H9 (cell line): ENCODE measurements around the gene F8. TPM values are rescaled to one million over a fixed set of nuclear protein-coding genes. Genes with fewer than 3 reads are reported as not detected.

Source experiments
- DNase-seq: peaks from one replicate; pipeline ENCODE4 v3.0.0-alpha.2; 2017
- H2AFZ ChIP-seq: one replicate; pipeline ENCODE4 v1.6.1; 2013; ENCODE audit warnings: mild to moderate bottlenecking, low read length, control low read depth, moderate library complexity
- H2AK5ac ChIP-seq: 2 replicates; pipeline ENCODE4 v1.6.1; 2013; ENCODE audit warnings: low read length, control low read depth, mixed read lengths; ENCODE audit not compliant: insufficient read length
- H2BK120ac ChIP-seq: one replicate; pipeline ENCODE4 v1.6.1; 2013; ENCODE audit warnings: low read depth, mild to moderate bottlenecking, low read length, control low read depth, inconsistent platforms; ENCODE audit not compliant: poor library complexity, severe bottlenecking
- H2BK12ac ChIP-seq: 2 replicates; pipeline ENCODE4 v1.6.1; 2013; ENCODE audit warnings: low read length, control low read depth, mixed read lengths, low read depth; ENCODE audit not compliant: insufficient read length
- H2BK15ac ChIP-seq: 2 replicates; pipeline ENCODE4 v1.6.1; 2013; ENCODE audit warnings: low read depth, low read length, control low read depth
- H2BK20ac ChIP-seq: one replicate; pipeline ENCODE4 v1.6.1; 2013; ENCODE audit warnings: low read depth, mild to moderate bottlenecking, low read length, control low read depth, inconsistent platforms; ENCODE audit not compliant: poor library complexity, severe bottlenecking
- H2BK5ac ChIP-seq: 2 replicates; pipeline ENCODE4 v1.6.1; 2013; ENCODE audit warnings: low read length, control low read depth, mixed read lengths; ENCODE audit not compliant: insufficient read length
- H3K14ac ChIP-seq: 2 replicates; pipeline ENCODE4 v1.6.1; 2013; ENCODE audit warnings: low read length, control low read depth; ENCODE audit not compliant: insufficient read depth
- H3K18ac ChIP-seq: 2 replicates; pipeline ENCODE4 v1.6.1; 2013; ENCODE audit warnings: low read depth, mild to moderate bottlenecking, mixed read lengths, low read length, control low read depth; ENCODE audit not compliant: insufficient read length
- H3K23ac ChIP-seq: 2 replicates; pipeline ENCODE4 v1.6.1; 2013; ENCODE audit warnings: low read length, control low read depth, mixed read lengths, low read depth; ENCODE audit not compliant: insufficient read length
- H3K23me2 ChIP-seq: 2 replicates; pipeline ENCODE4 v1.6.1; 2013; ENCODE audit warnings: low read depth, mild to moderate bottlenecking, mixed read lengths, low read length, control low read depth; ENCODE audit not compliant: insufficient read length, poor library complexity, severe bottlenecking
- H3K27ac ChIP-seq: 2 replicates; pipeline ENCODE4 v1.5.1; 2013; ENCODE audit warnings: low read length, control low read depth, mixed read lengths, low read depth; ENCODE audit not compliant: insufficient read length
- H3K27me3 ChIP-seq: 2 replicates; pipeline ENCODE4 v1.6.1; 2013; ENCODE audit warnings: low read length, control low read depth, inconsistent platforms; ENCODE audit not compliant: insufficient read depth
- H3K4ac ChIP-seq: 2 replicates; pipeline ENCODE4 v1.6.1; 2013; ENCODE audit warnings: low read depth, mild to moderate bottlenecking, control low read depth, inconsistent platforms, low read length, moderate library complexity
- H3K4me1 ChIP-seq: 2 replicates; pipeline ENCODE4 v1.6.1; 2013; ENCODE audit warnings: low read length, control low read depth, inconsistent platforms; ENCODE audit not compliant: insufficient read depth
- H3K4me2 ChIP-seq: 2 replicates; pipeline ENCODE4 v1.6.1; 2013; ENCODE audit warnings: low read length, control low read depth, mixed read lengths; ENCODE audit not compliant: insufficient read length, insufficient read depth
- H3K56ac ChIP-seq: 2 replicates; pipeline ENCODE4 v1.6.1; 2013; ENCODE audit warnings: low read depth, mild to moderate bottlenecking, mixed read lengths, low read length, control low read depth; ENCODE audit not compliant: insufficient read length
- H3K79me1 ChIP-seq: 2 replicates; pipeline ENCODE4 v1.6.1; 2013; ENCODE audit warnings: low read depth, mild to moderate bottlenecking, moderate library complexity, low read length, control low read depth, inconsistent platforms; ENCODE audit not compliant: insufficient read depth, poor library complexity, severe bottlenecking
- H3K79me2 ChIP-seq: 2 replicates; pipeline ENCODE4 v1.6.1; 2013; ENCODE audit warnings: low read length, control low read depth, inconsistent platforms; ENCODE audit not compliant: insufficient read depth
- H3K9ac ChIP-seq: 2 replicates; pipeline ENCODE4 v1.6.1; 2013; ENCODE audit warnings: low read length, control low read depth, mixed read lengths; ENCODE audit not compliant: insufficient read length; ENCODE audit errors: extremely low read depth
- H3K9me3 ChIP-seq: one replicate; pipeline ENCODE4 v1.6.1; 2013; ENCODE audit warnings: low read depth, low read length, inconsistent platforms; ENCODE audit not compliant: control insufficient read depth
- H3T11ph ChIP-seq: one replicate; pipeline ENCODE4 v1.6.1; 2013; ENCODE audit warnings: mild to moderate bottlenecking, low read length, control low read depth, inconsistent platforms
- H4K20me1 ChIP-seq: one replicate; pipeline ENCODE4 v1.6.1; 2013; ENCODE audit not compliant: control insufficient read depth, insufficient read length, insufficient read depth
- H4K5ac ChIP-seq: 2 replicates; pipeline ENCODE4 v1.6.1; 2013; ENCODE audit warnings: low read depth, mild to moderate bottlenecking, mixed read lengths, low read length, control low read depth; ENCODE audit not compliant: insufficient read length
- H4K8ac ChIP-seq: replicated peaks from 2 replicates; pipeline ENCODE4 v1.6.1; 2013; ENCODE audit warnings: low read length, control low read depth, mixed read lengths, low read depth; ENCODE audit not compliant: insufficient read length
- H4K91ac ChIP-seq: 2 replicates; pipeline ENCODE4 v1.6.1; 2013; ENCODE audit warnings: low read depth, mild to moderate bottlenecking, moderate library complexity, mixed read lengths, low read length, control low read depth; ENCODE audit not compliant: insufficient read length
- H3K27ac Mint-ChIP-seq, 3 experiments: 2 replicates in 2 of 3; 3 replicates in 1 of 3; pipeline ENCODE4 v1.8.0; 2020 to 2021; ENCODE audit warnings: mixed read lengths in 3 of 3, mild to moderate bottlenecking in 1 of 3, moderate library complexity in 1 of 3
- H3K27me3 Mint-ChIP-seq: 2 replicates; pipeline ENCODE4 v1.8.0; 2021; ENCODE audit warnings: low read depth, mild to moderate bottlenecking, moderate library complexity, mixed read lengths
- H3K36me3 Mint-ChIP-seq, 3 experiments: 2 replicates in 2 of 3; 3 replicates in 1 of 3; pipeline ENCODE4 v1.8.0; 2020 to 2021; ENCODE audit warnings: low read depth in 3 of 3, mixed read lengths in 3 of 3; ENCODE audit not compliant: insufficient read depth in 1 of 3
- H3K4me1 Mint-ChIP-seq, 2 experiments: 2 replicates each; pipeline ENCODE4 v1.8.0; 2020; ENCODE audit warnings: mixed read lengths in 2 of 2
- H3K4me3 Mint-ChIP-seq, 2 experiments: 2 replicates in 1 of 2; 3 replicates in 1 of 2; pipeline ENCODE4 v1.8.0; 2020 to 2021; ENCODE audit warnings: mild to moderate bottlenecking in 2 of 2, mixed read lengths in 2 of 2, moderate library complexity in 1 of 2
- H3K9me3 Mint-ChIP-seq, 2 experiments: 2 replicates in 1 of 2; 3 replicates in 1 of 2; pipeline ENCODE4 v1.8.0; 2020; ENCODE audit warnings: mild to moderate bottlenecking in 2 of 2, mixed read lengths in 2 of 2, moderate library complexity in 1 of 2
- WGBS: extraction: QIAGEN DNeasy Blood & Tissue Kit; methylation state at CpG from one replicate; pipeline ENCODE4 v1.1.7; 2013; ENCODE audit warnings: missing lambda C conversion rate, low lambda C conversion rate, mixed read lengths; ENCODE audit not compliant: insufficient read length; ENCODE audit errors: extremely low coverage; 5-methylcytosine and 5-hydroxymethylcytosine counted together
- total RNA-seq: library from RNA; stranded (reverse); gene quantifications from 2 replicates; pipeline ENCODE4 v1.2.1, GENCODE V29; 2021
- TF ChIP-seq, protein P1 (sequence below): fragments of 200-600 bp; sonication (generic); conservative IDR thresholded peaks from 3 replicates; pipeline ENCODE4 v1.8.0; 2021; ENCODE audit warnings: antibody characterized with exemption, mild to moderate bottlenecking

Gene F8
- total RNA-seq, 1 experiment from 2014 or later, result 3.1 TPM

- Histone ChIP-seq H2BK12ac (no peak overlapping the region), H3K18ac (no peak overlapping the region), H4K20me1 (no peaks in the 10 kb centered on the region), H4K8ac (no peak overlapping the region), H2BK120ac (no peak overlapping the region), H3K9me3 (peaks cover 34% of the 10 kb centered on the region), H3K79me2 (no peaks in the 10 kb centered on the region), H3K4me1 (no peaks in the 10 kb centered on the region), H3K27ac (no peak overlapping the region), H3K9ac (no peak overlapping the region), H3K4ac (no peak overlapping the region), H4K5ac (no peak overlapping the region), H2AFZ (no peak overlapping the region), H3K56ac (no peak overlapping the region), H3K4me2 (no peak overlapping the region), H3K79me1 (no peaks in the 10 kb centered on the region), H2BK5ac (no peak overlapping the region), H2BK15ac (no peak overlapping the region), H2AK5ac (no peak overlapping the region), H4K91ac (no peak overlapping the region), H3K27me3 (no peaks in the 10 kb centered on the region), H3K23me2 (no peaks in the 10 kb centered on the region), H3K14ac (no peak overlapping the region), H2BK20ac (no peak overlapping the region), H3T11ph (no peak overlapping the region), H3K23ac (no peak overlapping the region)
- DNase-seq, result no peak
- no peak overlapping the region for H3K27ac Mint-ChIP-seq
- peaks cover 0 to 6% (median 0%) of the 10 kb centered on the region in 3 experiments; a peak in 1 of 7 replicates for H3K36me3 Mint-ChIP-seq
- H3K4me1 Mint-ChIP-seq, result no peaks in the 10 kb centered on the region
- H3K9me3 Mint-ChIP-seq, result peaks cover 56 to 58% of the 10 kb centered on the region in 2 experiments
- H3K4me3 Mint-ChIP-seq, result no peak overlapping the region
- TF ChIP-seq, protein P1, sequence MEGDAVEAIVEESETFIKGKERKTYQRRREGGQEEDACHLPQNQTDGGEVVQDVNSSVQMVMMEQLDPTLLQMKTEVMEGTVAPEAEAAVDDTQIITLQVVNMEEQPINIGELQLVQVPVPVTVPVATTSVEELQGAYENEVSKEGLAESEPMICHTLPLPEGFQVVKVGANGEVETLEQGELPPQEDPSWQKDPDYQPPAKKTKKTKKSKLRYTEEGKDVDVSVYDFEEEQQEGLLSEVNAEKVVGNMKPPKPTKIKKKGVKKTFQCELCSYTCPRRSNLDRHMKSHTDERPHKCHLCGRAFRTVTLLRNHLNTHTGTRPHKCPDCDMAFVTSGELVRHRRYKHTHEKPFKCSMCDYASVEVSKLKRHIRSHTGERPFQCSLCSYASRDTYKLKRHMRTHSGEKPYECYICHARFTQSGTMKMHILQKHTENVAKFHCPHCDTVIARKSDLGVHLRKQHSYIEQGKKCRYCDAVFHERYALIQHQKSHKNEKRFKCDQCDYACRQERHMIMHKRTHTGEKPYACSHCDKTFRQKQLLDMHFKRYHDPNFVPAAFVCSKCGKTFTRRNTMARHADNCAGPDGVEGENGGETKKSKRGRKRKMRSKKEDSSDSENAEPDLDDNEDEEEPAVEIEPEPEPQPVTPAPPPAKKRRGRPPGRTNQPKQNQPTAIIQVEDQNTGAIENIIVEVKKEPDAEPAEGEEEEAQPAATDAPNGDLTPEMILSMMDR, result no peak
- no peaks in the 10 kb centered on the region for H3K27me3 Mint-ChIP-seq
- no CpG with 5 or more reads among the region's 3 CpGs for WGBS
These were observed 34.6 kb downstream of the F8 start for GRCh38 chrX:154987940-154988339.
